HL-60 (cell line): ENCODE data around the gene SH3GL1.

Source experiments
- DNase-seq, 2 experiments: peaks; one replicate each; pipeline ENCODE4 v3.0.0-alpha.2; 2010 to 2020; ENCODE audit warnings: low read depth in 1 of 2, low spot score in 1 of 2
- H3K27ac ChIP-seq: fragments of 250-450 bp; sonication (Bioruptor Pico); replicated peaks from 2 replicates; pipeline ENCODE4 v1.5.1; 2020; ENCODE audit warnings: mild to moderate bottlenecking, moderate library complexity
- H3K27me3 ChIP-seq: fragments of 250-450 bp; sonication (Bioruptor Pico); 2 replicates; pipeline ENCODE4 v1.5.1; 2021; ENCODE audit warnings: mild to moderate bottlenecking, moderate library complexity; ENCODE audit not compliant: insufficient read depth, poor library complexity, severe bottlenecking
- H3K4me3 ChIP-seq: replicated peaks from 2 replicates; pipeline ENCODE4 v1.5.1; 2011; ENCODE audit warnings: mild to moderate bottlenecking, control low read depth, low read length; ENCODE audit not compliant: insufficient read depth
- CTCF ChIP-seq: IDR thresholded peaks from one replicate; pipeline ENCODE4 v1.5.1; 2011; ENCODE audit warnings: low read length, control low read depth, inconsistent platforms; ENCODE audit not compliant: insufficient read depth
- GABPA ChIP-seq: IDR thresholded peaks from 2 replicates; pipeline ENCODE4 v1.6.1; 2012; ENCODE audit warnings: low read depth
- POLR2AphosphoS5 ChIP-seq: IDR thresholded peaks from 2 replicates; pipeline ENCODE4 v1.6.1; 2012; ENCODE audit warnings: low read depth
- REST ChIP-seq: IDR thresholded peaks from 2 replicates; pipeline ENCODE4 v1.6.1; 2012; ENCODE audit warnings: low read depth; ENCODE audit not compliant: insufficient replicate concordance
- SPI1 ChIP-seq: IDR thresholded peaks from 2 replicates; pipeline ENCODE4 v1.6.1; 2012; ENCODE audit warnings: low read depth, mild to moderate bottlenecking, borderline replicate concordance

SH3GL1 gene

GRCh38 chr19:4441994-4442818, 41.9 kb upstream of the SH3GL1 start:
- Histone ChIP-seq H3K27me3 (no peaks in the 10 kb centered on the region), H3K27ac (no peak overlapping the region), H3K4me3 (no peak overlapping the region)
- peak in 1 of 2 experiments; percentile 53 for DNase-seq
- TF ChIP-seq POLR2AphosphoS5 (peak; percentile 28), REST (no peak), CTCF (no peak), GABPA (no peak), SPI1 (no peak; the same call in 1 of the 2 replicates)

- DNase-seq: no peak
- Histone ChIP-seq H3K27me3 (no peaks in the 10 kb centered on the region), H3K4me3 (no peak overlapping the region), H3K27ac (no peak overlapping the region)
- TF ChIP-seq CTCF (no peak), POLR2AphosphoS5 (no peak)
Measured at GRCh38 chr19:4439243-4439642, 38.9 kb upstream of the SH3GL1 start.

- Histone ChIP-seq H3K4me3 (no peak overlapping the region), H3K27me3 (no peaks in the 10 kb centered on the region), H3K27ac (no peak overlapping the region)
- DNase-seq: no peak
- TF ChIP-seq POLR2AphosphoS5 (no peak), GABPA (no peak), CTCF (no peak), REST (no peak), SPI1 (no peak)
Measured at GRCh38 chr19:4437103-4437502, 36.8 kb upstream of the SH3GL1 start.

- Histone ChIP-seq H3K27ac (no peak overlapping the region), H3K4me3 (no peak overlapping the region), H3K27me3 (no peaks in the 10 kb centered on the region)
- DNase-seq: no peak
- TF ChIP-seq POLR2AphosphoS5 (no peak), REST (no peak), SPI1 (no peak), CTCF (no peak), GABPA (no peak)
Measured at GRCh38 chr19:4436231-4436630, 35.9 kb upstream of the SH3GL1 start.
